HK-2 (cell line): ENCODE measurements around the gene TBC1D21.

Source experiments
- DNase-seq: peaks from one replicate; pipeline ENCODE4 v3.0.0-alpha.2; 2018; ENCODE audit not compliant: unreplicated experiment

Gene TBC1D21

GRCh38 chr15:73889053-73889761 is 15.8 kb downstream of the TBC1D21 start:
- DNase-seq, result no peak

GRCh38 chr15:73889762-73890124 is 16.4 kb downstream of the TBC1D21 start:
- DNase-seq, result no peak

- DNase-seq, result no peak
Measured at GRCh38 chr15:73891328-73892315, 18.3 kb downstream of the TBC1D21 start.

GRCh38 chr15:73892446-73893226 is 19.3 kb downstream of the TBC1D21 start:
- DNase-seq, result no peak

GRCh38 chr15:73894133-73894814 is 20.9 kb downstream of the TBC1D21 start:
- DNase-seq, result no peak

GRCh38 chr15:73897441-73898261 is 24.3 kb downstream of the TBC1D21 start:
- peak; percentile 74 for DNase-seq

- no peak for DNase-seq
Measured at GRCh38 chr15:73899197-73900094, 26.1 kb downstream of the TBC1D21 start.

- DNase-seq, result no peak
Measured at GRCh38 chr15:73900095-73900712, 26.8 kb downstream of the TBC1D21 start.

- no peak for DNase-seq
Measured at GRCh38 chr15:73901126-73901810, 27.9 kb downstream of the TBC1D21 start.

GRCh38 chr15:73902121-73903020 is 29.0 kb downstream of the TBC1D21 start:
- DNase-seq, result no peak

- no peak for DNase-seq
Measured at GRCh38 chr15:73904026-73904815, 30.9 kb downstream of the TBC1D21 start.

- no peak for DNase-seq
Measured at GRCh38 chr15:73905225-73905827, 32.0 kb downstream of the TBC1D21 start.

GRCh38 chr15:73906346-73907034 is 33.1 kb downstream of the TBC1D21 start:
- DNase-seq, result no peak

GRCh38 chr15:73907035-73907408 is 33.7 kb downstream of the TBC1D21 start:
- DNase-seq, result no peak

GRCh38 chr15:73908030-73908821 is 34.9 kb downstream of the TBC1D21 start:
- peak; percentile 62 for DNase-seq
